HL-60/S4 treated with phorbol 12-myristate 13-acetate at 8.2 ng/mL for 4 days and 3 days (cell line): ENCODE results near the gene CEP128.

Source experiments
- in situ Hi-C: fragments of 300-500 bp; cut with MboI; formaldehyde crosslinking; loops from 2 replicates; pipeline ENCODE4 v1.15.0; 2022; ENCODE audit warnings: low sequenced_read_pairs

Gene CEP128

DNA sequence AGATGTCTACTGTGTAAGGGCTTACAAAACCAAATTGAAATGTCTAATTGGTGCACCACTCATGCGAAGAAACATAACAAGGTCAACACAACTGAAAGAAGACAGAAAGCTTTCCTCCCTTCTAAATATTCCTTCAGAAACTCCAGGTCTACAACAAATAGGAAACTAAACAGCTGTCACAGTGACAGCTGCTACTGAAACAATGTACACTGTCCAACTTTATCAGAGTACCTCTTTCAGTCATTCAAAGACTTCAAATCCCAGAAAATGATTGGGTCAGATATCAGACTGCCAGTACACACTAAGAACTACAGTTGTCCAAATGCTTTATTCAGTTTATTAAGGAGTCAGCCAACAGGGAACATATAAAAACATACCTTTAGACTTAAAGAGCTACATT, 35.2 kb downstream of the CEP128 start:
- in situ Hi-C loops, result no loop called here

DNA sequence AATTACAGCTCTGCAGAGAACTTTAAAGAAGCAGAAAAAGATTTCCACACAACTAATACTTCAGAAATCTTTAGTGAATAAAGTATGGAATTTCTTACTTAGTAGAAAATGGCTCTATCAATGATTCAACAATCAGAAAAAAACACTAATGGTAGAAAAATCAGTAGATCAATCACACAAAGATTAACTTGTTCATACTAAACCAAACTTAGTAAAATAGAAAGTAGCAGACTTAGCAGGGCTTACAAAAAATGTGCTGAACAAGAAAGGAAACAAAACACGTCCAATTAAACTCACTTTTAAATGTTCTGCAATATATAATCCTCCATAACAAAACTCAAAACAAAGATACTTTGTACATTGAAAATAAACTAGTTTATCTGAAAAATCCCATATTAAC, 38.9 kb downstream of the CEP128 start:
- in situ Hi-C loops, result no loop called here

DNA sequence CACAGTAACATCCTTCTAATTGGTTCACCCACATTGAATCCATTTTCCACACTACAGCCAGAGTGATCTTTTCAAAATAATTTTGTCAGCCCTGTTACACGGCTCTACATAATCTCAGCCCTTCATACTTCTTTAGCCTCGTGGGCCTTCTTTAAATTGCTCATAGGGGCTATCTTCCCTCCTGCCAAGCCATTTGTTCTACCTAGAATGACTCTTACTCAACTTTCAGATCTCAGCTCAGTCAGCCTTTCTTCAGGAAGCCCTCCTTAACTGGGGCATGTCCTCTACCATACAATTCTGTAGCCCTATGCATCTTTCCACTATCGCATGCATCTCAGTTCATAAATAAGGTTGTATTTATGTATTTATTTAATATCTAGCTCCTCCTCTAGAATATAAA, 39.7 kb downstream of the CEP128 start:
- in situ Hi-C loops, result no loop called here

DNA sequence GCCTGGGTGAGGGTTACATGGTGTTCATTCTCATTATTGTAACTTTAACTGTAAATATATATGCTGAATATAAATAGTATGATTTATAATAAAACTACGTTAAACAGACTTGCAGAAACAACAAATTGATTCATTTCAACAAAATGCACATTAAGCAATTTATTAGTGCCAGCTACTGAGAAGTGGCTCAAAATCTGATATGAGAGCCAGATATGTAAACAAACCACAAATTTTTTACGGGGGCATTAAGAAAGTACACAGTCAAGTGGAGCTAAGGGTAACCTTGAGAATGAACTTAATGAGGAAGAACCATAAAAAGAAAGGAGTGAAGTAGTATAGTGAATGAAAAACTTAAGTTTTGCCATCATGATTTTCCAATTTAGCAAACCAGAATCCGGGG, 40.3 kb downstream of the CEP128 start:
- in situ Hi-C loops, result no loop called here

DNA sequence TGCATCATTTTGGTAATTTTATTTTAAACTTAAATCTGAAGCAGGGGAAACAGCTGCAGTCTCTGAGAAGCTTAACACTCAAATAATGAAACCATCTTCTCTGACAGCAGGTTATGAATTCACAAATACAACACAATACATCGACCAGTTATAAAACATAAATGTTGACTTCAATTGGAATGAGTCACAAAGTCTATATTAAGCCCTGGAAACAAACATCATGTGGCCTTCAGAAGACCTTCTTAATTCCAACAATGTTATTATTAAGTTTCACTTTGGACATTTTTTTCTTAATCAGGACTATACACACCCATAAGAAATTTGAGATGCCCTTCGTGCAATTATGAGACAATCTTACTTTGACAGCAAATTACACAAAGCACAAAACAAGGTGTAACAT, 68.9 kb downstream of the CEP128 start:
- in situ Hi-C loops, result no loop called here

DNA sequence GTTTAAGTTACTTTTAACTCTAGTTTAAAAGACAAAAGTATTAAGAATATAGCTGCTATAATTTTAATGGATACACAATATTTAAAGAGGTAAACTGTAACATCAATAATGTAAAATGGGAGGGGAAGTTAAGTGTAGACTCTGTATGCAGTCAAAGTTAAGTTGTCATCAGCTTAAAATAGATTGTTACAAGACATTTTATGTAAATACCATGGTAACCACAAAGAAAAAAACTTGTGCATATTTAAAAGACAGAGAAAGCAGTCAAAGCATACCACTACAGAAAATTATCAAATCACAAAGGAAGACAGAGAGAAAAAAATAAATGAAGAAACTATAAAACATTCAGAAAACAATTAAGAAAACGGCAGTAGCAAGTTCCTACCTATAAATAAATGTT, 73.3 kb downstream of the CEP128 start:
- in situ Hi-C loops, result no loop called here

DNA sequence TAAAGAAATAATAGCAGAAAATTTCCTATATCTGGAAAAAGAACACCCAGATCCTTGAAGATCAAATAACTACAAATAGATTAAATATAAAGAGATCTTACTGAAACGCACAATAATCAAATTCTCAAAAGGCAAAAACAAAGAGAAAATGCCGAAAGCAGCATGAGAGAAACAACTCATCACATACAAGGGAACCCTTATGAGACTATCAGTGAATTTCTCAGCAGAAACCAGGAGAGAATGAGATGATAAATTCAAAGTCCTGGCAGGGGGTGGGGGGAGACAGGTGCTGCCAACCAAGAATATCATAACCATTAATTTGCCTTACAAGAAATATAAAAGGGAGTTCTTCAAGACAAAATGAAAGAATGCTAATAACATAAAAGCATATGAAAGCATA, 73.7 kb downstream of the CEP128 start:
- in situ Hi-C loops, result no loop called here

DNA sequence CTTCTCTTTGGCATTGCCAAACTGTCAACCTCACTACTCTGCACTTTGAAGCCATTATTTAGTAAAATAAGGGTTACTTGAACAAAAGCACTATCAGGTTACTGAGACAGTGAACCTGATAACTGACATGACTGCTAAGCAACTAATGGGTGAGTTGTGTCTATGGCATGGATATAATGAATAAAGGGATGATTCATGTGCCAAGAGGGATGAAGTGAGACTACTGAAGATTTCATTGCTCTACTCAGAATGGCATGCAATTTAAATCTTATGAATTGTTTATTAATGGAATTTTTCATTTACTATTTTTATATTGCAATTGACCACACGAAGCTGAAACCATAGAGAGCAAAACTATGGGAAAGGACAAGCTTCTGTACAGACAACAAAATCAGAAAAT, 74.4 kb downstream of the CEP128 start:
- in situ Hi-C loops, result no loop called here

DNA sequence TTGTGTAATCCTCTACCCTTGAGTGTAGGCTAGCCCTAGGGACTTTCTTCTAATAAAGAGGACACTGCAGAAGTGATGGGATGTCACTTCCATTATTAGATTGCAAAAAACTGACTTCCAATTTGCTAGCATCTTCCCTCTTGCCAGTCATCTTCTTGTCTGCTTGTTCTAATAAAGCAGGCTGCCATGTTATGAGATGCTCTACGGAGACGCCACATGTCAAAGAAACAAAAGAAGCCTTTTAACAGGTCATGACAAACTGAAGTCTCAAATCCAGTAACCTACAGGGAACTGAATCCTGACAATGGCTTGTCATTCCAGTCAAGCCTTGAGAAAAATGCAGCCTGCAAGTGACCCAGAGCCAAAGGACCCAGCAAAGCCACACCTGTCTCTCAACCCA, 76.0 kb downstream of the CEP128 start:
- in situ Hi-C loops, result no loop called here

DNA sequence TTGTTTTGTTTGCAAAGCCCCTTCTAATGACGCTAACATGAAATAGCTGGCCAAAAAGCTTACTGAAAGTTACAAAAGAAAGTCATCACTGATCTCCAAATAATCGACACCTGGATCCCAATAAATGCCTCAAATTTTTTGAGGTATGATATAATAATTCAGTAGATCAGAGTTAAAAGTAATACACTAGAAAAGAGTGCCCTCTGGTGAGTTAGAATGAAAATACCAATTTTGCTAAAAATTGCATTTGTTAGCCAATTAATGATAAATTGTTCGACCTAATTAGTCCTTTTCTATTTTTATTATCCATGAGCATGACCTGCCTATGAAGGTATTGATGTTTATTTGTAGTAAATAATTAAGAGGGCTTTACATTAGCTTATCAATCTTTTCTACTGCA, 78.6 kb downstream of the CEP128 start:
- in situ Hi-C loops, result no loop called here

DNA sequence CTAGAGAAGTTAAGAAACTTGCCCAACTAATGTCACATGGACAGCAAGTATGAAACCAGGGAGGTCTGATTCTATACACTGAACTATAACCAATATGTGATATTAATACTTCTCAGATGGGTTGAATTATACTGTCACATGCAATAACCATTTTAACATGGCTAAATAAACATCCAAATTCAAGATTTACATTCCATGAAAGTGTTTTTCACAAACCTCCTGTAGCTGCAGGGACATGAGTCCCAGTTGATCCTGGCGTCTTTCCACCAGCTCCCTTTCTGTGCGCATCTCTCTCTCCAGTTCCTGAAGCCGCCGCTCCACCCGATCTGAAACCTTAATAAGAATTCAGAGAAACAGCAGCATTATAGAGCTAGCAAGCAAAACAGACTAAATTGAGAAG, 79.0 kb downstream of the CEP128 start:
- in situ Hi-C loops, result no loop called here

DNA sequence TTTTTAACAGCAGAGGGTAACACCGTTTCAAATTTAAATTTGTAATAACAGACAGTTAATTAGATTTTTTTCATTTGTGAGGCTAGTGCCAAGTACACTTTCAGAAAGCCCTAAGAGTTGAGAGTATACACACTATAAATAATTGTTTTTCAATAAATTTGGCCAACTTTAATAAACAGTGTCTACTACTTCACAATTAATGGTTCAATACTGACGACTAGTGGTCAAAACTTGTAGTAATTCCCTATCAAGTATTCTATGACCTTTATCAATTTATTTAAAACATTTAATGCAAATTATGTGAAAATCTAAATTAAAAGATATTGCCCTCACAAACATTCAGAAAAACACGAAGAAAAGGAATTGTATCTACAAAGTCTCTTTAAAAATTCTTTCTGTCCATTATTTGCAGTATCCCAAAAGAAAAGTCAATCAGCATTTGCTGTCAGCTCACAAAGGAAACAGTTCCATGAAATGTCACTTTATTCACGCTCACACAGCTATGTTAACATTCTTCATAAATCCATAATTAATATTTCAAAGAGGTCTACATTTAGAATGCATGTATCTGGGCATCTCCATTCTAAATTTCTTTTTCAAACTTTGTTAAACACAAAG, 91.2 kb downstream of the CEP128 start:
- in situ Hi-C loops, result no loop called here

DNA sequence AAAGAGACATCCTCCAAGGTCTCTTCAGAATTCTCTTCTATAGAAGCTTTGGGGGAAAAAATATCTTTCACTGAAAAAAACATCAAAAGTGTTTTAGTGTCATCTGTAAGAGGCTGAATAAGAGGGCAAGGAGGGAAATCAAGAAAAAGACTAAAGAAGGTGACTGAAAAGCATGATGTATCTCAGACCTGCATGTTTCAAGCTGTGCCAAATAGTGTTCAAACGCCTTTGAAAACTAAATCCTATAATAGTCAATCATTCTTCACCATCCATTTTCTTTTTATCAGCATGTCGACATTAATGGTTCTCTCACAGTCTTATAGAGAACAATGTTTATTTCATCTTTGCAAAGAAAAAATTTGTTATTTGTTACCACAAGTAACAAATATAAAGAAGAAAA, 94.5 kb downstream of the CEP128 start:
- in situ Hi-C loops, result no loop called here

DNA sequence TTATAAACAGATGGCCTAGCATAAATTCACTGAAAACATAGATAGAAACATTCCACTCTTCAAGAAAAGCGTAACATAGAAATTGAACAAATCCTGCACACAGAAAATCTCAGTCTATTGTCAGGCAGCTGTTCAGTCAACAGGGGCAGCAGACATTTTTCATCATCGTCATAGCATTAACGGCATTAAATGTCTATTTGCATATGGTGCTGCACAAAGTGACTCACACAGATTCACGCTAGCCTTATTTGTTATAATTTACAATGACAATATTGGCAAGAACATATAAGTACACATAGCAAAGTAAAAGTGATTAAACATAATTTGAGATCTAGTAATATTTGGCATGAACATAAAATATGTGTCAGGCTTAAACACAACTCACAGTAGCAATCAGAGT, 95.7 kb downstream of the CEP128 start:
- in situ Hi-C loops, result no loop called here

DNA sequence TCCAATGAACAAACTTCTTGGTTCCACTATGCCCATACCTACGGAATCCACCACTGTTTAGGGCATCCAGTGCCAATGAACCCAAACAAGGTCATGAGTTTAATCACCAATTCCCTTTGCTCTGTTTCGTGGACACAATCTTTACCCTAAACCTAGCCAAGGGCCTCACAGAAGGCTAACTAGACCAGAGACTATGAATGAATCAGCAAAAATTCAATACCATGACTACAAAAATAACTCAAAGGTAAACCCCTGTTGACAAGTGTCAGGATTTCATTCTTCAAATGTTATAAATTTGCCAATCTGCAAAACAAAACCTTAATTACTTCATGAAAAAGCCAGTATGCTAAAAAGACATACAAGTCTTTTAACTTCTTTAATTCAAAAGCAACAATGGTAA, 96.7 kb downstream of the CEP128 start:
- in situ Hi-C loops, result no loop called here

DNA sequence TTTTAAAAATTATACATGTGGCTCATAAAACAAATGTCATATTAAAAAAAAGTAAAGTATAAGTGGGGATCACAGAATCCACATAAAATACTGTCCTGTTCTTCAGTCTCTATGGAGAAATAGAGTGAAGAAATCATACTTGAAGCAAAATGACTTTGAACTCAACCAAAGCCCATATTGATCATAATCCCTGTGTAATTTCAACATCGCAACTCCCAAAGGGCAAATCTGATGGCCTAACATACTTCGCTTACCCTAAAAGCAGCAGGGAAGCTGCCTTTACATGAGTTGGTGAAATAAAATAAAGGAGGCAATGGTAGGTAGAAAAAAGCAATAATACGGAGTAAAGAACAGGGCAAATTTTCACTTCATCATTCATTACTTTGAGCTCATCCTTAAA, 101.8 kb downstream of the CEP128 start:
- in situ Hi-C loops, result no loop called here

DNA sequence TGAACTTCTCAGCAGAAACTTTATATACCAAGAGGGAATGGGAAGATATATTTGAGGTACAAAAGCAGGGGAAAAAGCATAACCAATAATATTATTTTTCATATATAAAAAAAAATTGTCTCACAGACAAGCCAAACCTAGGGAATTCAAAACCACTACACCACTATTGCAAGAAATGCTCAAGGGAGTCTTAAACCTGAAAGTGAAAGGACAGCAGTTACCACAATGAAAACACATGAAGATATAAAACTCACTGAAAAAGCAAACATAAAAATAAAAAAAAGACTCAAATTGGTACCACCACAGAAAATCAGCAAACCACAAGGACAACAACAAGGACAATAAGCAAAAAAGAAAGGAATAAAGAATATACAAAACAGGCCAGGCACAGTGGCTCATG, 131.9 kb downstream of the CEP128 start:
- in situ Hi-C loops, result no loop called here

DNA sequence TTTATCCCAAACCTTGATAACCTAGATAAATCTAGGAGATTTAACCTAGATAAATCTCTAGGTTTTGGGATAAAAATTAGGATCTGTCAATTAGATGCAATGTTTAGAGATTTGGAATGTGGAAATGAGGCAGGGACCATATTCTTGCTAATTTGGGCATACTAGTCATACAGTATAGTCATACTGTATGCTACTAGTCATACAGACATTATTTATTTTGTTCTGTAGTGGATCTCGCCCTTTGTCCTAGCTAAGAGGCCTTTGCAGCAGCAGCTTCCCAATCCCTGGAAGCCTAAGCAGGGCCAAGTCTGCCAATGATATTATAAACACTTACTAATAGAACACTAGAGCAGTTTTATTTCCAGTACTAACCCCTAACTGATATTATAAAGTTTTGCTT, 136.4 kb downstream of the CEP128 start:
- in situ Hi-C loops, result no loop called here

DNA sequence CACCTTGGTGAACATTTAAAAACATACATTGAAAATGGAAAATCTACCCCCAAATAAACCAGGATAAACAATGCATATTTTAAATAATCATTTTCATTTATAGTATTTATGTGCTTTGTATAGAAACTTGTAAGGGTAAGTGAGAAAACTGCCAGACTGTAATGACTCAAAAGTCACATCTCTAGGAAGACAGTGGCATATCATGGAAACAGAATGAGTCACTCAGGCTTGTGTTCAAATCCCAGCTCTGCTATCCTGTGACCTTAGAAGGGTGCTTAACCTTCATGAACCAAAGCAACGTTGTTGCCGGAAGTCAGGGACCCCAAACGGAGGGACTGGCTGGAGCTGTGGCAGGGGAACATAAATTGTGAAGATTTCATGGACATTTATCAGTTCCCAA, 142.7 kb downstream of the CEP128 start:
- in situ Hi-C loops, result no loop called here

DNA sequence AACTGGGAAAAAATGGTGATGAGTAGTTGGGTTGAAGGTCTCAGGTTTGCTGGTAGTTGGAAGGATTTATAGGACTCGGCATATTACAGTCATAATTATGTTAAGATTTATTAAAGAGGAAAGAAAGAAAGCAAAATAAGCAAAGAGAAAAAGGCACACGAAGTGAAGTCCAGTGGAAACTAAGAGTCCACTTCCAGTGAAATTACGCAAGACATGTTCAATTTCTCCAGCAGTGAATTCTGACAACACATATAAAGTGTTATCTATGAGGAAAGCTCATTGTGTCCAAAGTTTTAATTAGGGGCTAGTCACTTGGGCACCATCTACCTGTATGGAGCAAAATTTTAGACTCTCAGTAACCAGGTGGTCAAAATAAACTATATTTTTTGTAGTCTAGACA, 143.3 kb downstream of the CEP128 start:
- in situ Hi-C loops, result no loop called here

DNA sequence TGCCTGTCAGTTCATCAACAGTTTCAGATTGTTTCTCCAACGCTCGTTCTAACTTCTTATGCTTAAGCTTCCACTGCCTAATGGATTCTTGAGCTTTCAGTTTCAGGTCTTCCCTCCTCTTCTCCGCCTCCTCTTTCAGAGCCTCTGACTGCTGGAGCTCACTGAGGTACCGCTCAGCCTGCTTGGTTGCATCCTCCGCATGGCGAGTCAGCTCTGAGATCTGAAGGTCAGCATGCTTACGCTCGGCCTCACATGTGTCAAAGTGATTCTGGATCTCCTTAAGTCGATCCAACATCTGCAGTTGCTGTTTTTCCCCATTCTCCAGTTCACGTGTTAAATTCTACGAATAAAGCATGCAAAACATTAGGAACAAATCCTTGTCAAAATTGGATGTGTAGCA, 148.8 kb downstream of the CEP128 start:
- in situ Hi-C loops, result no loop called here

DNA sequence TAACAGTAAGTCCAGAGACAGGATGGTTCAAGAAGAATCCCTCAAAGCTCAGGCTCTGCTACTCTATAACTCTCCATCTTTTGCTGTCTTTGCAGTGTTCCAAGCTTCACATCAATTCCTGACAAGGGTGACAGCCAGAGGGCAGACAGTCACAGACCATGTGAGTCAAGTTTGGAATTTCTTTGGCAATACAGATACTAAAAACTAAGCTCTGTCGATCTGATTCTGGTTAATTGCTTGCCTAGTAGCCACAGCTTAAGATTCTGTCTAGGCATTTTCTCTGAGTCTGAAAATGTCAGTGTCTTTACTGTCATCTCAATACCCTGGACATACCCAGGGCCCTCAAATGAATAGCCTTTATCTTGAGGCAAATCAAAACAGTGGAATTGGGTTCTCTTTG, 153.7 kb downstream of the CEP128 start:
- in situ Hi-C loops, result no loop called here

DNA sequence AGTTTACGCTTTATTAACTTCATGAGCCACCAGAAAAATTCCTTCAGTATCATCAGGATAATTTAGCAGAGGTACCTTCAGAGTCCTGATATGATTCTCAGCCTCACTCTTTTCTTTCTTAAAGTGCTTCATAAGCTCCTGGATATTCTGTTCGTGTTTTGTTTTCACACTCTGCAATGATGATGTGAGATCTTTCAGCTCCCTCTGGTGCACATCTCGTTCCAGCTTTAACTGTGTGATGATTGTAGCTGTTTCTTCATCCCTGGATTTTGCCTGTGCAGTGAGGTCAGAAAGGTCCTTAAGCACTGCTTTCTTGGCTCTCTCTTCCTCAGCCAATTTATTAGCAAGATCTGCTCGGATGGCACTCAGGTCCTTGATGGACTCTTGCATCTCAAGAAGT, 156.7 kb downstream of the CEP128 start:
- in situ Hi-C loops, result no loop called here

DNA sequence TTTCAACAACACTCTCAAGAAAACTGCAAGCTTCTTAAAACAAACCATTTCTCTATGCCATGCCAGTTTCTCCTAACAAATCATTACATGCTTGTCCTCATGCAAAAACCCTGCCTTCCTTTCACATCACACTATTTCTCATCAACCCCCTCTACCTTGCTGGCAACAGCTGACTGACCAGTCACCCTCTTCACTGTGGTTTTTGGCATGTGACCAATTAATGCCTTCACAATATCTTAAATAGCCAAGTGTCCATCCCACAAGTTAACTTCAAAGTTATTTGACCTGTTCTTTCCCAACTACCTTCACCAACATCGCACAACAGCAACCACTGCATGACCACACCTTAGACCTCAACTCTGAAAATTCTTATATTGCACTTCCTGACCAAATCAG, 159.6 kb downstream of the CEP128 start:
- in situ Hi-C loops, result no loop called here
